ENCODE data around the gene GSPT1.

- TF ChIP-seq CTCF (IDR thresholded peaks at IDR 0.05) = no peak
- no peak for TF ChIP-seq TP53 (CRISPR knock-in tag; IDR thresholded peaks at IDR 0.05)
These were observed 25.4 kb downstream of the GSPT1 start for GRCh38 chr16:11890231-11890965.
